COLO829 (cell line): ENCODE measurements around the gene IDUA.
"Not testable (repeated sequence)": the region's sequence is repeated elsewhere in the genome, so short reads cannot be mapped to it uniquely, and the experiment has no call there.

Source experiments
- DNase-seq: peaks from one replicate; pipeline ENCODE4 v3.0.0; 2012; ENCODE audit warnings: low spot score

IDUA gene

DNA sequence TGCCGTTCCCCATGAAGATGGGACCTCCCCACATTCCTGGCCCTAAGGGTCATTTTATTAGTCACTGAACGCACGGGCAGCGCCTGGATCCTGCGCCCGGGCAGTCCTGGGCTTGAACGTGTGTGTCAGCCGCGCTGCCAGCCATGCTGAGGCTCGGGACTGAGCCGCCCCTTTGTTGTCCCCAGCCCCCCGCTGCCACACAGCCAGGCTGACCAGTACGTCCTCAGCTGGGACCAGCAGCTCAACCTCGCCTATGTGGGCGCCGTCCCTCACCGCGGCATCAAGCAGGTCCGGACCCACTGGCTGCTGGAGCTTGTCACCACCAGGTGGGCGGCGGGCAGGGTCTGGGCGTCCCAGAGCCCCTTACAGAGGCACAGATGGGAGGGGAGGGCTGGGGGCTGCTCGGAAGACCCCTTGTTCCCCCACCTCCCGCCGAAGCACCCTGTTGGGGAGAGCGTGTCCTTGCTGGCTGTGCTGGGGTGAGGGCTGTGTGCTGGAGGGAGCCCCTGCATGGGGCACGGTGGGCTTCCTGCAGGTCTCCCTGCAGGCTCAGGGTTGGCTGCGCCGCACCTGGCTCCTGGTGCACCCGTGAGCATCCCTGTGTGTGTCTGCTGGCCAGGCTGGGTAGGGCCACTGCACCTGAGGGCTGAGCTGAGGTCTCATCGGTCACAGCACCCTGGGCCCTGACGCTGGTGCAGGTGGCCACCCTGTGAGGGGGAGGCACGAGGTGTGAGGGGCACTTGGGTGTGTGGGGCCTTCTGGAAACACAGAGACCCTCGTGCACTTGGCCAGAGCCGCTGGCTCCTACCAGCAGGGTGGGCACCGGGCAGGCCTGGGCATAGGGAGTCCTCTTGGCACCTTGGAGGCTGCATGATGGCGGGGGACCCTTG is 1.0 kb downstream of the IDUA start:
- no peak for DNase-seq

DNA sequence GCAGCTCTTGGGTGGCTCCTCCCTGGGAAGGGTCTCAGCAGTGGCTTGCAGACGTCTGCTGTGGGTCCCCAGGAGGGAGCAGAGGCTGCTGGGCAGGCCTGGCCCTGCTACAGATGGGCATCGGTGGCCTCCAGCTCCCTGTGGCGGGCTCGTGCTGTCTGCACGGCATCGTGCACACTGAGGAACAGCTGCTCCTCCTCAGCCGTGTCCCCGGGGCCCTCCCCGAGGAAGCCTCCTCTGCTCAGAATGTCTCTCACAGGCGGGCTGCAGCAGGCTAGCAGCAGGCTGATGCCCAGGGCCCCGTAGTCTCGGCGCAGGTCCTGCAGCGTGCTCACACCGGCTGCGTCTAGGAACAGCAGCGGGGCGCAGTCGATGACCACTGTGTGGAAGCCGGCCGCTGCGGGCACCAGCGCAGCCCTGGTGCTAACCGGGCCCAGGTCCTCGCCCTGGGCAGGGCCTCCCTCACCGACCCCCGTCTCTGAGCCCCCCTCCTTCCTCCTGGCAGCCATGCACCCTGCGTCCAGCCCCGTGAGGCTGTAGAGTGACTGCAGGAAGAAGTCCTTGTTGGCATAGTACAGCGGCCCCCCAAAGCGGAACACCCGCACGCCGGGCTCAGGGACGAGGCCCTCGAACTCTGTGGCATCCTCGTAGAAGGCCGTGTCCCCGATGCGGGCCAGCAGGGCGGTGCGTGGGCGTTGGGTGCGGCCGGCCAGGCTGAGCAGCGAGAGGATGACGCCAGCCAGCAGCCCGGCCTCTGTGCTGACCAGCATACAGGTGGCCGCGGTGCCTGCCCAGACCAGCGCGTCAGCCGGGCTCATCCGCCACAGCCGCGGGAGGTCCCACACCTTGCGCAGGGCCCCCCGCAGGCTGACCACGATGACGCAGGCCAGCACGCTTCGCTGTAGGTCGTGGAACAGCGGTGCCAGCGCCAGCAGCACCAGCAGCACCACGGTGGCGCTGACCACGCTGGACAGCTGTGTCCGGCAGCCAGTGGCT is 2.2 kb downstream of the IDUA start:
- DNase-seq: no peak

DNA sequence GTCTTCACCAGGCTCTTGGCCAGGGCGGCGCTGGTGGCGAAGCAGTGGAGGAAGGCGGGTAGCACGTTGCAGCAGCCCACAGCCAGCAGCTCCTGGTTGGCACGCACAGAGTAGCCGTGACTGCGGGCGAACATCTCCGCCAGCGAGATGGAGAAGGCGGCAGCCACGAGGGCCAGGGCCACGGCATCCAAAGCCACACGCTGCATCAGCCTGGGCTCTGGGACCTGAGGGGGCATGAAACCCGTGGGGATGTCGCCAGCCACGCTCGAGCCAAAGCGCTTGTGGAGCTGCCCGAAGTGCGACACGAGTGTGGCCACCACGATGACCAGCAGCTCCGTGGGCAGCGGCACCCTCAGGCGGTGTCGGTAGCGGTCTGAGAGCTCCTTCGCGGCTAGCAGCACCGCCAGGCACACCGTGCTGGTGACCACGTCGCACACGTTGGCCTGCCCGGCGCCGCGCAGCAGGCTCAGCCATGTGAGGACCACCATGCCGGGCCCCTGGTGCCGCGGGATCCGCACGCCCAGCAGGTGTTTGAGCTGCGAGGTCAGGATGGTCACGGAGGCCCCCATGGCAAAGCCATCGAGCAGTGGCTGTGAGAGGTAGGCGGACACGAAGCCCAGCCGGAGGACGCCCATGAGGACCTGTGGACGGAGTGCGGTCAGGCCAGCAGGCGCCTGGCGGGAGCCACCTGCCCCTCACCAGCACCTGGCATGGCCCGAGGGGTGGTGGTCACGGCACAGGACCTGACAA is 3.1 kb downstream of the IDUA start:
- DNase-seq: no peak

DNA sequence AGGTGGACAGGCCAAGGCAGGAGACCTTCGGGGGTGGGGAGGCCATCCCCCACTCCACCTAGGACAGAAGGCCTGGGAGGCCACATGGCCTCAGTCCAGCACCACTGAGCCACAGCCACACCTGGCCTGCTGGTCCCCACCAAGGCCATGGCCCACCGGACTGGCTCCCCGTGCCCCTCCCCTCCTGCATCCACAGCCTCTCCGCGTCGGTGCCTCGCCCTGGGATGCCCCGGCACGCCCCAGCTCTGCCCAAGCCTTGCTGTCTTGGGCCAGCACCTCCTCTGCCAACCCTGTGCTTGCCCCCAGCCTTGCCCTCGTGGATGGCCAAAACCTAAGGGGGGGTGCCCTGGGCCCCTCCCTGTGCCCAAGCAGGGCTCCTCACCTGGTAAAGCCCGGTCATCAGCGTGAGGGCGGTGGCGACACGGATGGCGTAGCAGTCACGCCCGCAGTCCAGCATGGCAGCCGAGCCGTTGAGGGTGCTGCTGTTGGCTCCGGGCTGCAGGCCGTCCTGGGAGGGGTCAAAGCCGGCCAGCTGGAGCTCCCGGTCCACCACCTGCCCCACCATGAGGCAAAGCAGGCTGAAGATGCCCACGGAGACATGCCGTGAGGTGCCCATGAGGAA is 4.0 kb downstream of the IDUA start:
- no peak for DNase-seq

DNA sequence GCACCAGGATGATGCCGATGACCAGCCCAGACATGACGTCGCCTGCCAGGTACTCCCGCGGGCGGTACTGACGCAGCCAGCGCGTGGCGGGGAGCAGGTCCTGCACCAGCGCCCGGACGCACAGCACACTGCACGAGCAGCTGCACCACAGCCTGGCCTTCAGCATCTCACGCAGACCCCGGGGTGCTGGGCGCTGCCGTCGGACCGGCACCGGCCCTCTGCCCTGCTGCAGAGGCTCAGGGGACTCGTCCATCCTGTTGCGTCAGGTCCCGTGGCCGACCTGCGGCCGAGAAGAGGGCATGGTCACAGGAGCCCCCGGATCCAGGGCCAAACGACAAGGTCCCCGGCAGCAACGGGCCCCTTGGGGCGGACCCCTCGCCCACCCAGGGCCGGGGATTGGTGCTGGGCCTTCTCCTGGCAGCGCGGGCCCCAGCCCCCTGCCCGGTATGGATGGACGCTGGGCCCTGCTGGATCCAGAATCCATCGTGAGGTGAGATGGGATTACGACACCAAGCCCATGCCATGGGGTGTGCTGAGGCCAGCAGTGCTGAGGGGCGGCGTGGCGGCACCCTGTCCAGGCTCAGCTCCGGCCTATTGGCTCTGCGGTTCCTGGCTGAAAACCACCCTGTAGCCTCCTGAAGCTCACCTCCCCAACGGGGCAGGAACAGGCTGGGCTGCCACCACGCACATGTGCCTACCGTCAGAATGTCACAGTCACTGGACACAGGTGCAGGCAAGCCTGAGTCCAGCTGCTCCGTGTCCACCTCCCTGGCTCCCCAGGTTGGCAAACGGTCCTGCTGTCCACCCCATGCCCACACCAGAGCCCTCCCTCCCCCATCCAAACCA is 4.8 kb downstream of the IDUA start:
- no peak for DNase-seq

DNA sequence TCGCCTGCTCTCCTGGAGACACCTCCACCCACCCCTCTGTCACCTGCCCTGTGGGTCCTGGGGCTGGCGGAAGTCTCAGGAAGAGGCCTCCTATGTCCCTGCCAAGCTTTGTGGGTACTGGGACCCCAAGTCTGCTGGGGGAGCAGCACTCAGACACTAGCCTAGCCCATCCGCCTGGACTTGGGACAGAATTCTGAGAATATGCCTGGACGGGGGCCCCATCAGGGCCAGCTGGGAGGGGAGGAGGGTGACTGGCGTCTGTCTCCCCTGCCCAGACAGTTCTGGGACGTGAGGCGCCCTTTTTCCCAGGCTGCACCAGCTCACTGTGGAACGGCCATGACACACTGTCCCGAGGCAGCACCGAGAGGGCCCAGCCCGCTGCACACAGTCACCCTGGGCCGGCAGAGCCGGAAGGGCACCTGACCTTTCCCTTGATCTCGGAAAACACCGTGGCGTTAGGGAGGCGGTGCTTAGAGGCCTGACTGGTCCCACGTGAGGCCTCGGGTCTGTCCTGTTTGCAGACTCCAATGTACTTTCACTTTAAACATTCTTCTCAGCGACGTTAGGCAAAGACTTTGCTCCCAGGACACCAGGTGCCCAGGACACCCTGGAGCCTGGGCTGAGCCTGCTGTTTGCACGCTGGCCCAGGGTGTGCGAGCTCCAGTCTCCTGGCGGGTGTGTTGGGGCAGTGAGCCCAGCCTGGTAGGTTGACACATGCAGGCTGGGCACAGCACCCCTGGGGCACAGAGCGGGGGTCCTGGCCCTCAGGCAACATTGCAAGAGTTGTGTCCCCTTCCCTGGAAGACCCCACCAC is 5.7 kb downstream of the IDUA start:
- peak; percentile 16 for DNase-seq

DNA sequence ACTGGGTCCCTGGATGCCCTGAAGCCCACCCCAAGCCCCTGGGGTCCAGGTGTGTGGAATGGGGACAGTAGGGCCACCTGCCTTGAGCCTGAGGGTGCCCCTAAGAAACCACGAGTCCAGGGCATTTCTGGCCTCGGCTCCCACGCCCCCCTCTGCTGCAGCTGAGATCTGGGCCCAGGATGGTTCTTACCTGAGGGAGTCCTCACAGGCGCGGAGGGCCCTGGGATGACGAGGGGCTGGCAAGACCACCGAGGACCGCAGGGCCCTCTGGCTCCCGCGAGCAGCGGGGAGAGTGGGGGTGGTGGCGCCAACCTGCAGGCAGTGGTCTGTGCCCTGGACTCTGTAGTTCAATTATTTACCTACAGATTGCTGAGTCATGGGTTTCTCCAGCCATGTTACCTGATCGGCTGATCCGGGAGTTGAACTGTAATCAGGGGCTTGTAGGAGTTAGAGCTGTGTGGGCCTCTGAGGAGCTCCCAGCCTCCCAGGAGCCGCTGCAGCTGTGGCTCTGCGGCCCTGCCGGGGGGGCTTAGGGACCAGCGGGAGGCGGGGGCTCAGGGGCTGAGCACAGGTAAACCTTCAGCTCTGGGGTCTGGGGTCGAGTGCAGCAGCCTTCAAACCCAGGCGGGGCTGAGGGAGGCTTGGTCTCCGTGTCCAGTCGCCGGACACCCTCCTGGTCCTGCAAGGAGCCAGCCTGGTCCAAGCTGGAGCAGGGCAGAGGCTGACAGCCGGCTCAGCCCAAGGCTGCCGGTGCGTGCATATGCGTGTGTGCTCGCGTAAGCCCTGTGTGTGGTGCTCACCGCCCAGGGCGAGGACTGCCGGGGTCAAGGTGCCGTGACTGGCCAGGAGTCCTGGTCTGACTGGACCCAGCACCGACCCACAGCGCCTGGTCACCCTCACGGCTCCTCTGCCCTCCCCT is 6.5 kb downstream of the IDUA start, which contains the start of gene SLC26A1:
Gene SLC26A1 (minus strand): TSS at position 294 of the 919 bp plus-strand sequence. CDS start 1,701 bp downstream, outside the sequence.
- no peak for DNase-seq

DNA sequence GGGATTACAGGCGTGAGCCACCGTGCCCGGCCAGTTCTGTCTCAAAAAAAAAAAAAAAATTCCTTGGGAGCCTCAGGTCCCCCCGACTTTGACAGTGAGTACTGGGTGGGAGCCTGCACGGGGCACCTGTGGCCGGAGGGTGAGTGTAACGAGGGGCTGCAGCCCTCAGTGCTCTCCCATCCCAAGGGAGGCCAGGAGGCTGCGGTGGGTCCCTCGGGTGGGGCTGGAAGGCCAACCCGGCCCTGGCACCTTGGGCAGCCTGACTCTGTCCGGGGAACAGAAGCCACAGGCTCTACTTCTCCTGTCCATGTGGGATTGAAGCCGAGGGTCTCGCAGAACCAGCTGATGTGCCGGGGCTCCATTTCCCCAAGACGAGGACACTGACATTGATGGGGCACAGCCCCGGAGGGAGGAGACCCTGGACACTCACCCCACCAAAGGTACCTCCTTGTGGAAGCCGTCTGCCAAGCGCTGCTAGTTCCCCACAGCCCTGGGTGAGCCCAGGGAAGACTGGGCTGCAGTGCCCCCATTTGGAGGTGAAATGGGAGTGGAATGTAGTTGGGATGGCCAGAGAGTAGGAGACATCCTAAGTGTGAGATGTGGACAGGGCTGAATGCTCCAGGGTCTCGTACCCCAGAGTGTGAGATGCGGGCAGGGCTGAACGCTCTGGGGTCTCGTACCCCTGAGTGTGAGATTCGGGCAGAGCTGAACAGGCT is 8.6 kb downstream of the IDUA start:
- DNase-seq: no peak

DNA sequence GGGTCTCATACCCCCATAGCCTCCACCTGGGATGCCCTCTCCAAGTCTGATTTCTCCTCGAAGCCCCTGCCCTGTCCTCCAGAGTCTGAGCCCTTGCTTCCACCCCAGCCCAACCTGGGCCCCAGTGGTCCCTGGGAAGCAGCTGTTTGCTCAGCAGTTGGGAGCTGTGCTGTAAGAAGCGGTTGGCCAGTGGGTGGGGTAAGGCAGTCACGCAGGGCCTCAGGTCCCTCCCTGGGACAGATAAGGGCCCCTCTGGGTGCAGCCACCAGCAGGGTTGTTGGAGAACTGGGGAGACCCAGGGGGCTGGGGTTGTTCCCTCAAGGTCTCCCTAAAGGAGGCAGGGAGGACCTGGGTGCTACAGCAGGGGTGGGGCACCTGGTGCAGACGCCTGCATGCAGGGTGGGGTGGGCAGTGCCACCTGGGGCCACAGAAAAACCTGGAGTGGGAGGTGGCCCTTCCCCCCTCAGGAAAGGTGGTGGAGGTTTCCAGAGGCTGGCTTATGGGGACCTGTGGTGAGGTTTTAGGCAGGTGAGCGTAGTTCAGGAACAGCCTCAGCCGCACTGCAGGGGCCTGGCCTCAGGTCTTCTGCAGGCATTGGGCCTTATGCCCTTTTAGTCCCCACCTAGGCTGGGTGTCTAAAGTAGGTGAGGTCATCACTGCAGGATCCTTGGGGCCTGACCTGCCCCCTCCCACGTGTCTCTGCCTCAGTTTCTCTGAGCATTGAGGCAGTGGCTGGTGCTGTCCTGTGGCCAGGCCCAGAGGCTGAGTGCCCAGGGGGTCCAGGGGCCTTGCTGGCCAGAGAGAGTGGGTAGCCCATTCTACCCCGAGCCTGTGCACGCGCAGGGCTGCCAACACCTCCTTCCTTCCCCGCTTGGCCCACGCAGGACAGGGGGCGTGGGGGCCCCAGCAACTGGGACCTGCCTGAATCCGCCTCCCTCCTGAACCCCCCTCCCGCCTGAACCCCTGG is 9.5 kb downstream of the IDUA start:
- no peak for DNase-seq

DNA sequence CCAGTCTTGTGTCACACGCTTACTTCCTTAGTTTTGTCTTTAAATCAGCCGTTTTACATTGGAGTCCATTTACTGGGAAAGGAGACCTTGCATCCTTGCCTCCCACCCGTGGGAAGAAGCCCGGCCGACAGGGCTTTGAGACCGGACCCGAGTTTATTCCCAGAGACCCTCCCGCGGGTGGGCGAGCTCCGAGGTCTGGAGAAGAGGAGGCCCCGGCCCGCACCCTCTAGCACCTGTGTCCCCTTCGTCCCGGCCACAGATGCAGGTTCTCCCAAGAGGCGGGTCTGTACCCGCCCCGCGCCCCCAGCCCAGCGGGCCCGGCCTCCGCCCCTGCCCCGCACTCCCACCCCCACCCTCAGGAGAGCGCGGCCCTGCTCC is 10.1 kb downstream of the IDUA start:
- DNase-seq: no peak

DNA sequence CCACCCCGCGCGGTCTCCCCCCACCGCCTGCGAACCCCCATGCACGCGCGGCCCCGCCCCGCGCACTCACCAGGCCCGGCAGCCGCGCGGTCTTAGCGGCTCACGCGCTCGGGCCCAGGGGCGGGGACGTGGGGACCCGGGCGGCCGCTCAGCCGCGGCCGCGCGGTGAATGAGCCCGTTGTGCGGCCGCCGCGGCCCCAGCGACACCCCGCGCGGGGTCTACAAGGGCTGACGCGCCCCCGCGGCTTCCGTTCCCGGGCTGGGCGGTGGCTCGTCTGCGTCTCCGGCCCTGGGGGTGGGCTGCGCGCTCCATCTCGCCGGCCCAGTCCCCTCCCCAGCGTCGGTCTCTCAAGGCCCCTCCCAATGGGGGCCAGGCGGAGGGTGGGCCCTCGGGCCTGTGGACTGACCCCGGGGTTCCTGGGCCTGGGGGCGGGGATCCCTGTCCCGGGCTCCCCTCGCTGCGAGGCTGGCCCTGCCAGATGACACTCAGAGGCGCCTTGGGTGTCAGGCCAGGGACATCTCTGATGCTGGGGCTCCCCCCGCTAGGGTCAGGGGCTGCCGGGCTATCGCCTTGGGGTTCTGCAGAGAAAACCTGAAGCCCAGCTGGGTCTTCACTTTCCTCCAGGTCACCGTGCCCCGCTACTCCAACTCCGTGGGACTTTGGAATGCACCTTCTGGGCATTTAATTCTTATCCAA is 10.7 kb downstream of the IDUA start:
- DNase-seq: no peak

DNA sequence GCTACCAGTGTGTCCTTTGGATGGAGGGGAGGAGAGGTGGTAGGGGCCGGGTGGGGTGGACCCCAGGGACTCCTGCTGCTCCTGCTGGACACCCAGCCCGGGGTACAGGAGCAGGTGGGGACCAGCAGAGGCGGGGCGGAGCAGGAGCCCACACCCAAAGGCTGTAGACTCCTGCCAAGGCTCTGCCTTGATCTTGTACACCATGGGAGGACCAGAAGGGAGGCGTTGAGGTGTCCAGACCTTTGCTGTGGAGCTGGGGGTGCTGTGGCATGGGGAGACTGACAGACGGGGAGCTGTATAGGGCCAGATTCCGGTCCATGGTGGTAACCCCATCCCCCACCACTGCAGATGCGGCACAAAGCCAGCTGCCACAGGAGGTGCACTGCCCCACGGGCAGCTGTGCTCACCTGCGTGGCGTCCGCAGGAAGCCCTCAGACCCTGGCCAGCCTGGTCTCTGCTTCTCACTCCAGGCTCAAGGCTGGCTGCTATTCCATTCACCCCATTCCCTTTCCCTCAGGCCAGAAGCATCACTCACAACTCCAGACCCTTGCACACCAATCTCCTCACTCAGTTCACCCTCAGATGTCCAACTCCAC is 11.3 kb downstream of the IDUA start:
- DNase-seq: no peak

DNA sequence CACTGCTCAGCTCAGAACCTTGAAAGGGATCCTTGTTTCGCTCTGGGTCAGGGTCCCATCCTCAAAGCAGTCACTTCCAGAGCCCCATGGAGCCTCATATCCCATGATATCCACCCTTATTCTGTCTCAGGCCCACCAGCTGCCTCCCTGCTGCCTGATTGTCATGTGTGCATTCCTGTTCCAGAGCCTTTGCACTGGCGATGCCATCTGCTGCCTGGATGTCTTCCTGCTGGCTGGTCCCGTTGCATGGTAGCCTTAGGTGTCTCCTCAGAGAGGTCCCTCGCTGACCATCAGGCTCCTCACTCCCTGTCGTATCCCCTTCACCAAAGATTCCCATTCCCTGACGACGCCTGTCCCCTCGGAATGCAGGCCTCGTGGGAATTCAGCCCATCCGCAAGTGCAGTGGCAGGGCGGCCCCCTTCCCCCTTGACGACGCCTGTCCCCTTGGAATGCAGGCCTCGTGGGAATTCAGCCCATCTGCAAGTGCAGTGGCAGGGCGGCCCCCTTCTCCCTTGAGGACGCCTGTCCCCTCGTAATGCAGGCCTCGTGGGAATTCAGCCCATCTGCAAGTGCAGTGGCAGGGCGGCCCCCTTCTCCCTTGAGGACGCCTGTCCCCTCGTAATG is 12.5 kb downstream of the IDUA start:
- not testable (repeated sequence) for DNase-seq

DNA sequence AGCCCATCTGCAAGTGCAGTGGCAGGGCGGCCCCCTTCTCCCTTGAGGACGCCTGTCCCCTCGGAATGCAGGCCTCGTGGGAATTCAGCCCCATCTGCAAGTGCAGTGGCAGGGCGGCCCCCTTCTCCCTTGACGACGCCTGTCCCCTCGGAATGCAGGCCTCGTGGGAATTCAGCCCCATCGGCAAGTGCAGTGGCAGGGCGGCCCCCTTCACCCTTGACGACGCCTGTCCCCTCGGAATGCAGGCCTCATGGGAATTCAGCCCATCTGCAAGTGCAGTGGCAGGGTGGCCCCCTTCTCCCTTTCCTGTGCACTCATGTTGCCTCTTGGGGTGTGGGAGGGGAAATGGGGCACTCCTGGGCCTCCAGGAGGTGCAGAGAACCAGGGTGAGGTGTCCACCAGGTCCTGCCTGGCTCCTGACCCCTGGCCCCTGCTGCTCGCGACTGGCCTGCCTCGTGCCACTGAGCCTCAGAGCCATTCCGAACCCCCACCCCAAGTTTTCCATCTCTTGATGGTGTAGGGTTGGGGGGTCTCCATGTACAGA is 13.1 kb downstream of the IDUA start:
- DNase-seq: no peak

DNA sequence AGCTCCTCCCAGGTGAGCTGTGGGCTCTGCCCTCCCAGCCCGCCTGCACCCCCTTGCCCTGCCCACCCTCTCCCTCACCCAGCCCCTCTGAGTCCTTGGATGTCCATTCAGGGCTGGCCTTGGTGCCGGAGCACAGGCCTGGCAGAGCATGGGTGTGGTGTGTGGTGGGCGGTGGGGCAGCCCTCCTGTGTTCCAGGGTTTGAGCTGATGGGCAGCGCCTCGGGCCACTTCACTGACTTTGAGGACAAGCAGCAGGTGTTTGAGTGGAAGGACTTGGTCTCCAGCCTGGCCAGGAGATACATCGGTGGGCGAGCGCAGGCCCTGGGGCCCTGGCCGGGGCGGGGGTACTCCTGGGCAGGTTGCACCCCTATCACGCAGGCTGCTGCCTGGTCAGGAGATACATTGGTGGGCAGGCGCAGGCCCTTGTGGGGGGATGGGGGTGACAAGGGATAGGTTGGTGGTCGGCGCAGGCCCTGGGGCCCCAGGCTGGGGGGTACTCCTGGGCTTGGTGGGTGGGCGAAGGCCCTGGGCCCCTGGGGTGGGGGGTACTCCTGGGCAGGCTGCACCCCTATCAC is 13.9 kb downstream of the IDUA start:
- DNase-seq: no peak
